Epithelial cell of esophagus (primary cell): ENCODE measurements around the gene GPSM1.
"Not testable (repeated sequence)": the region's sequence is repeated elsewhere in the genome, so short reads cannot be mapped to it uniquely, and the experiment has no call there.

Experiments used
- DNase-seq: peaks from one replicate; pipeline ENCODE4 v3.0.0; 2010; ENCODE audit warnings: low read depth
- H3K4me3 ChIP-seq: 2 replicates; pipeline ENCODE4 v1.5.1; 2011; ENCODE audit warnings: mild to moderate bottlenecking, low read length, control low read depth
- TF ChIP-seq, protein P1 (sequence below): IDR thresholded peaks from 2 replicates; pipeline ENCODE4 v1.5.1; 2011; ENCODE audit warnings: low read depth, mild to moderate bottlenecking, low read length, control low read depth, inconsistent platforms; ENCODE audit not compliant: insufficient read depth; ENCODE audit errors: missing control alignments

GPSM1 gene

GRCh38 chr9:136348691-136349090 lies 21.4 kb downstream of the GPSM1 start:
- no peak for DNase-seq
- TF ChIP-seq, protein P1, sequence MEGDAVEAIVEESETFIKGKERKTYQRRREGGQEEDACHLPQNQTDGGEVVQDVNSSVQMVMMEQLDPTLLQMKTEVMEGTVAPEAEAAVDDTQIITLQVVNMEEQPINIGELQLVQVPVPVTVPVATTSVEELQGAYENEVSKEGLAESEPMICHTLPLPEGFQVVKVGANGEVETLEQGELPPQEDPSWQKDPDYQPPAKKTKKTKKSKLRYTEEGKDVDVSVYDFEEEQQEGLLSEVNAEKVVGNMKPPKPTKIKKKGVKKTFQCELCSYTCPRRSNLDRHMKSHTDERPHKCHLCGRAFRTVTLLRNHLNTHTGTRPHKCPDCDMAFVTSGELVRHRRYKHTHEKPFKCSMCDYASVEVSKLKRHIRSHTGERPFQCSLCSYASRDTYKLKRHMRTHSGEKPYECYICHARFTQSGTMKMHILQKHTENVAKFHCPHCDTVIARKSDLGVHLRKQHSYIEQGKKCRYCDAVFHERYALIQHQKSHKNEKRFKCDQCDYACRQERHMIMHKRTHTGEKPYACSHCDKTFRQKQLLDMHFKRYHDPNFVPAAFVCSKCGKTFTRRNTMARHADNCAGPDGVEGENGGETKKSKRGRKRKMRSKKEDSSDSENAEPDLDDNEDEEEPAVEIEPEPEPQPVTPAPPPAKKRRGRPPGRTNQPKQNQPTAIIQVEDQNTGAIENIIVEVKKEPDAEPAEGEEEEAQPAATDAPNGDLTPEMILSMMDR: no peak
- H3K4me3 ChIP-seq: no peak overlapping the region

DNA sequence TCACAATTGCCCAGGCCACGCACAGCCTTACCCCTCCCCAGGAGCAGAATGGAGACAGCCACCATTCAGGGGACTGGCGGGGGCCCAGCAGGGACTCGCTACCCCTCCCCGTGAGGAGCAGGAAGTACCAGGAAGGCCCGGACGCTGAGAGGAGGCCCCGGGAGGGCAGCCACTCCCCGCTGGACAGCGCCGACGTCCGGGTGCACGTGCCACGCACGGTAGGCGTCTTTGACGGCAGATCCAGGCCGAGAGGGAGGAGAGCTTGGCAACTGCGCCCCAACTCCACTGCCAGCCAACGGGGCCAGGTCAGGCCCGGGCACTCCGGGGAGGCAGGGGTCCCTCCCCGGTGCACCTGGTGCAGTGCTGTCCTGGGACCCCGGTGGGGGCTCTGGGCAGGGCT lies 22.2 kb downstream of the GPSM1 start:
- no peak overlapping the region for H3K4me3 ChIP-seq
- TF ChIP-seq, protein P1: no peak
- DNase-seq: no peak

DNA sequence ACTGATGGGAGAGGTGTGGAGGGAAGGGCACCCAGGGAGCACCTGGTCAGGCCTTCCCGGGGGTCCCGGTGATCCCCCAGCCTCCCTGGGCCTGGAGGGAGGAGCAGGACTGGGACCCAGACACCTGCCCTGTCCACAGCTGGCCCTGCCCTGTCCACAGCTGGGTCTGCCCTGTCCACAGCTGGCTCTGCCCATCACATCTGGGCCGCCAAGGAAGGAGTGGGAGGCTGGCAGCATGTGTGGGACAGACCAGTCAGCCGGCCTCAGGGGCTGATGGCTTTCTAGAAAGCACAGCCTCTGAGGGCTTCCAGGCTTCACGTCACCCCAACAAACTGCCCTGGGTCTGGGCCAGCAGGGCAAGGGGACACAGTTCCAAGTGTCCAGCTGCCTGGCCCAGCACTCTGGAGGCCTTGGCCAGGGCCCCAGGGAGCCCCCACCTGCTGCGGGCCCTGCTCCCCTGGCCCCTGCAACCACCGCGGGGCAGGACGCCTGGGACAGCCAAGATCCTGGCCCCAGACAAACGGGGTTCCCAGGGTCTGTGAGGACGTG lies 24.0 kb downstream of the GPSM1 start:
- DNase-seq: no peak
- TF ChIP-seq, protein P1: no peak
- no peak overlapping the region for H3K4me3 ChIP-seq

DNA sequence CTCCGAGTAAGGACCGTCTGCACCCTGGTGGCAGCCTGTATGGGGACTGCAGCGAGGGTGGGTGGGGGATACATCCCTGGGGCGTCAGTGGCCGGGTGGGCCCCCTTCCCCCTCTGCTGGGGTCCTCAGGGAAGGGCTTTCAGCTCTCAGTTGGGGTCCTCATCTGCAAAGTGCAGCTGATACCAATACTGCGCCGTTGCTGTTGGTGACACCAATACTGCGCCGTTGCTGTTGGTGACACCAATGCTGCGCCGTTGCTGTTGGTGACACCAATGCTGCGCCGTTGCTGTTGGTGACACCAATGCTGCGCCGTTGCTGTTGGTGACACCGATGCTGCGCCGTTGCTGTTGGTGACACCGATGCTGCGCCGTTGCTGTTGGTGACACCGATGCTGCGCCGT lies 24.5 kb downstream of the GPSM1 start:
- DNase-seq, H3K4me3 ChIP-seq: not testable (repeated sequence)

GRCh38 chr9:136352682-136353081 lies 25.3 kb downstream of the GPSM1 start:
- DNase-seq: no peak
- TF ChIP-seq, protein P1: no peak
- no peak overlapping the region for H3K4me3 ChIP-seq

DNA sequence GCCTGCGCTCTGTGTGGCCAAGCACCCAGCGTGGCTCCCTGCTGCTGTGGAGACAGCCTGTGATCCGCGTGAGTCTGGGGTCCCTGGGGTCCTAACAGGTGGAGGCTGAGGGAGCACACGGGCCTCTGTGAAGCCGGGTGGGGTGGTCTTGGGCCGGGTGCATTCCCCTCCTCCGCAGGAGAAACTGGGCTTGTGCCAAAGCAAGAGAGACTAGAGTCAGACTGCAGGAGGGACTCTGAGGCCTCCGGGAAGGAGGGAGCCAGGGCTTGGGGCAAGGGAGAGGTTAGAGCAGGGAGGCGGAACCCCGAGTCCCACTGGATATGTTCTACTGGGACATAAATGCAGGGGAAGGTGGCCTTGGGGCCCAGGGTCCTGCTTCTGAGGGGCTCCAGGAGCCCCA lies 25.7 kb downstream of the GPSM1 start:
- no peak overlapping the region for H3K4me3 ChIP-seq
- TF ChIP-seq, protein P1: no peak
- no peak for DNase-seq

DNA sequence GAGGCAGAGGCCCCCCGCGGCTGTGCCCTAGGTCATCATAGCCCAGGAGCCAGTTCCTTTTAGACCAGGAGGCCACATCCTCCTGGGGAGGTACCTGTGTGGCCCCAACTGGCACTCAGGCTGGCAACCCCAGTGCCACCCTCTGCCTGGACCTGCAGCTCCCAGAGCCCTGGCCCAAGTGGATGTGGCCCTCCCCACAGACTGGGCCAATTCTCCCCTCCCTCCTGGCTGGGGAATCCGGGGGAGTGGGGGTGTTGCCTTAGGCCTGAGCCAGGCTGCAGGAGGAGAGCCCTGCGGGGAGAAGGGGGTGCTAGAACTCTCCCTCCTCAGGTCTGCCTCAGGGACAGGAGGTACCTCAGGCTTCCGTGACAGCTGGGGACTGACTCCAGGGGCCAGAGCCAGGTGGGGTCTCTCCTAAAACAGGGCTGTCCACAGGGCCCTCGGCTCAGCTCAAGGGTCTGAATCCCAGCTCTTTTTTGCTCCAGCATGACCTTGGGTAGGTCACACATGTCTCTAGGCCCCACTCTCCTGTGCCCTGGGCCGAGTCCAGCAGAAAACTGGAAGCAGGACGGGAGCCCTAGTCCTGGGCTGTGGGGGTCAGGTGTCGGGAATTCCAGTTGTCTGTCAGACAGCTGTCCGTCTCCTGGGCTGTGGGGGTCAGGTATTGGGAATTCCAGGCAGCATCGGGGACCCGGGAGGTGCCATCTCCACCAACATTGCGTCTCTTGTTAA lies 26.6 kb downstream of the GPSM1 start:
- TF ChIP-seq, protein P1: no peak
- no peak overlapping the region for H3K4me3 ChIP-seq
- DNase-seq: no peak
